A549 (cell line): ENCODE data around the gene CSGALNACT2. TPM values are rescaled to one million over a fixed set of nuclear protein-coding genes. Genes with fewer than 3 reads are reported as not detected.
"Not testable (repeated sequence)": the region's sequence is repeated elsewhere in the genome, so short reads cannot be mapped to it uniquely, and the experiment has no call there.

Experiments
- ATAC-seq, 2 experiments: fragments of 200-7000 bp in 1 of 2; fragments of >200 bp in 1 of 2; cut with Nextera tagmentation in 1 of 2; cut with Tn5 transposase in 1 of 2; 3 replicates each; pipeline versions ENCODE4 v1.8.0 to v1.9.1; 2018 to 2020; ENCODE audit warnings: mild to moderate bottlenecking in 1 of 2, moderate library complexity in 1 of 2
- CTCF ChIA-PET: fragments of 300-600 bp; sonication (Branson Sonifier 250); formaldehyde crosslinking; extraction: SDS; loops from one replicate; lab custom pipeline; 2021; ENCODE audit warnings: antibody characterized with exemption, inconsistent platforms; lab: Yijun Ruan, JAX
- POLR2A ChIA-PET: fragments of 350-600 bp; formaldehyde crosslinking; extraction: SDS; loops from one replicate; lab custom pipeline; 2021; ENCODE audit warnings: antibody characterized with exemption, inconsistent platforms; lab: Yijun Ruan, JAX
- DNase-seq, 2 experiments: peaks; one replicate each; pipeline versions ENCODE4 v3.0.0 to v3.0.0-alpha.2; 2011 to 2016; ENCODE audit warnings: low read depth in 1 of 2, low spot score in 1 of 2
- FAIRE-seq: peaks from 2 replicates; lab custom pipeline; 2011; peaks lifted over from hg19 to GRCh38; lab: Jason Lieb, UNC
- H3K27ac ChIP-seq, 2 experiments: fragments of >200 bp; sonication (Bioruptor Twin); formaldehyde crosslinking; 3 replicates each; pipeline ENCODE4 v1.5.1; 2016 to 2017
- H3K4me1 ChIP-seq: fragments of >200 bp; sonication (Bioruptor Twin); formaldehyde crosslinking; 3 replicates; pipeline ENCODE4 v1.6.1; 2016
- H3K4me2 ChIP-seq: fragments of >200 bp; sonication (Bioruptor Twin); formaldehyde crosslinking; 3 replicates; pipeline ENCODE4 v1.6.1; 2016
- H3K4me3 ChIP-seq: fragments of >200 bp; sonication (Bioruptor Twin); formaldehyde crosslinking; 3 replicates; pipeline ENCODE4 v1.5.1; 2016
- H3K9me3 ChIP-seq: fragments of >200 bp; sonication (Bioruptor Twin); formaldehyde crosslinking; 3 replicates; pipeline ENCODE4 v1.6.1; 2016
- CBX2 ChIP-seq: fragments of 200-600 bp; sonication (generic); IDR thresholded peaks from 2 replicates; pipeline ENCODE4 v1.6.1; 2016; ENCODE audit warnings: low read depth, mild to moderate bottlenecking, borderline replicate concordance
- CBX8 ChIP-seq: fragments of 200-600 bp; sonication (generic); IDR thresholded peaks from 2 replicates; pipeline ENCODE4 v1.6.1; 2016
- CHD4 ChIP-seq: fragments of 200-600 bp; sonication (generic); IDR thresholded peaks from 2 replicates; pipeline ENCODE4 v1.6.1; 2016; ENCODE audit warnings: antibody characterized with exemption, mild to moderate bottlenecking, borderline replicate concordance
- CTCF ChIP-seq: fragments of >200 bp; sonication (Bioruptor Twin); formaldehyde crosslinking; IDR thresholded peaks from 3 replicates; pipeline ENCODE4 v1.5.1; 2016
- EHF ChIP-seq: fragments of 250-450 bp; sonication (Bioruptor Pico); IDR thresholded peaks from 2 replicates; pipeline ENCODE4 v1.5.0; 2020; ENCODE audit warnings: mild to moderate bottlenecking
- EHMT2 ChIP-seq: fragments of 200-600 bp; sonication (generic); IDR thresholded peaks from 2 replicates; pipeline ENCODE4 v1.6.1; 2016; ENCODE audit warnings: antibody characterized with exemption, low read depth, mild to moderate bottlenecking, moderate library complexity
- ESRRA ChIP-seq: fragments of 150-350 bp; IDR thresholded peaks from 2 replicates; pipeline ENCODE4 v1.6.1; 2014; ENCODE audit warnings: mild to moderate bottlenecking, low read length, borderline replicate concordance
- FOXS1 ChIP-seq: fragments of 250-450 bp; sonication (Bioruptor Pico); IDR thresholded peaks from 2 replicates; pipeline ENCODE4 v1.5.0; 2020; ENCODE audit warnings: mild to moderate bottlenecking, moderate library complexity
- HDAC2 ChIP-seq: fragments of 200-600 bp; sonication (generic); IDR thresholded peaks from 2 replicates; pipeline ENCODE4 v1.6.1; 2016
- HES2 ChIP-seq: fragments of >200 bp; sonication (Bioruptor Twin); formaldehyde crosslinking; IDR thresholded peaks from 2 replicates; pipeline ENCODE4 v1.6.1; 2016
- HEYL ChIP-seq: fragments of 250-450 bp; sonication (Bioruptor Pico); IDR thresholded peaks from 2 replicates; pipeline ENCODE4 v1.8.0; 2021; ENCODE audit warnings: mild to moderate bottlenecking, moderate library complexity
- HOXB13 ChIP-seq: fragments of 250-450 bp; sonication (Bioruptor Pico); IDR thresholded peaks from 2 replicates; pipeline ENCODE4 v1.5.0; 2020; ENCODE audit warnings: low read depth, mild to moderate bottlenecking, moderate library complexity
- KDM1A ChIP-seq: fragments of 200-600 bp; sonication (generic); IDR thresholded peaks from 2 replicates; pipeline ENCODE4 v1.6.1; 2016; ENCODE audit warnings: low read depth, mild to moderate bottlenecking
- KDM5A ChIP-seq: fragments of 200-600 bp; sonication (generic); IDR thresholded peaks from 2 replicates; pipeline ENCODE4 v1.6.1; 2016; ENCODE audit warnings: antibody characterized with exemption, mild to moderate bottlenecking
- NR3C1 ChIP-seq: fragments of >200 bp; sonication (Bioruptor Twin); formaldehyde crosslinking; IDR thresholded peaks from 3 replicates; pipeline ENCODE4 v1.6.1; 2017
- POLR2A ChIP-seq: IDR thresholded peaks from 2 replicates; pipeline ENCODE4 v1.6.1; 2012; ENCODE audit warnings: mild to moderate bottlenecking, low read length
- RAD21 ChIP-seq, 2 experiments: fragments of >200 bp in 1 of 2; sonication (Bioruptor Twin) in 1 of 2; formaldehyde crosslinking in 1 of 2; IDR thresholded peaks in 1 of 2; conservative IDR thresholded peaks in 1 of 2; 2 replicates in 1 of 2; 3 replicates in 1 of 2; pipeline ENCODE4 v1.6.1; 2012 to 2018; ENCODE audit warnings: inconsistent platforms in 1 of 2
- RCOR1 ChIP-seq: fragments of 150-350 bp; IDR thresholded peaks from 2 replicates; pipeline ENCODE4 v1.6.1; 2014; ENCODE audit warnings: antibody characterized with exemption, low read length, low read depth
- RNF2 ChIP-seq: fragments of 200-600 bp; sonication (generic); IDR thresholded peaks from 2 replicates; pipeline ENCODE4 v1.6.1; 2016; ENCODE audit warnings: low read depth, mild to moderate bottlenecking, antibody characterized with exemption, moderate library complexity, borderline replicate concordance
- SREBF2 ChIP-seq: fragments of 450-650 bp; IDR thresholded peaks from 2 replicates; pipeline ENCODE4 v1.6.1; 2014; ENCODE audit warnings: mild to moderate bottlenecking, moderate library complexity
- TFCP2L1 ChIP-seq: fragments of 250-450 bp; sonication (Bioruptor Pico); IDR thresholded peaks from 2 replicates; pipeline ENCODE4 v1.5.0; 2021; ENCODE audit warnings: mild to moderate bottlenecking
- ZSCAN20 ChIP-seq: fragments of 250-450 bp; sonication (Bioruptor Pico); IDR thresholded peaks from 2 replicates; pipeline ENCODE4 v1.8.0; 2022; ENCODE audit warnings: mild to moderate bottlenecking, moderate library complexity
- WGBS: methylation state at CpG from one replicate; pipeline ENCODE4 v1.1.6; 2017; ENCODE audit errors: missing lambda C conversion rate; 5-methylcytosine and 5-hydroxymethylcytosine counted together
- polyA plus RNA-seq, 4 experiments: library from polyadenylated mRNA; depleted of rRNA in 3 of 4; stranded (reverse); fragments of >200 nt; fragmentation: RNase III in 1 of 4; extraction: RNeasy Plus Mini Kit Qiagen cat#74134 plus additional on column Dnase treatment in 1 of 4; gene quantifications; 2 replicates in 3 of 4; 3 replicates in 1 of 4; pipeline ENCODE4 v1.2.3, GENCODE V29; 2011 to 2017
- TF ChIP-seq, protein P1 (sequence below): IDR thresholded peaks from 2 replicates; pipeline ENCODE4 v1.6.1; 2012
- TF ChIP-seq, protein P2 (sequence below): fragments of 150-350 bp; IDR thresholded peaks from 2 replicates; pipeline ENCODE4 v1.6.1; 2014; ENCODE audit warnings: low read depth, mild to moderate bottlenecking, low read length

Gene CSGALNACT2
- polyA plus RNA-seq, 2 of the 4 experiments (the other 2 are of a cell fraction): 11.2 to 29.9 TPM

DNA sequence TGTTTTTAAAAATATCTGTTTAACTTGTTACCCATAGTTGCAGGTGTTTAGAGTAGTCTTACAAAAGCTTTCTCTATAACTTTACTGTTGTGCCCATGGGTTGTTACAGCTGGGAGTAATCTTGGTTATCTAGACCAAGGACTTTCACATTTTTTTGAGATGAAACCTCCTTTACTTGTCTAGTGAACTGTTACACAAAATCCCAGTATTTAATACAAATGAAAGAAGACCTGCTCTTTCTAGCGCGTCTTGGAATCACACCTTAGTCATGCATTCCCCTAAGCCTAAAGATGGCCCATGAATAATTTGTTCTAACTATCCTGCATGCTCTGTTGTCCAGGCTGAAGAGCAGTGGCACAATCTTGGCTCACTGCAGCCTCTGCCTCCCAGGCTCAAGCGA lies 38.0 kb downstream of the CSGALNACT2 start:
- Histone ChIP-seq H3K4me1 (no peaks in the 10 kb centered on the region), H3K27ac (no peak overlapping the region), H3K4me2 (no peak overlapping the region), H3K9me3 (no peaks in the 10 kb centered on the region), H3K4me3 (no peak overlapping the region)
- CTCF ChIA-PET: interaction anchor here (0.9 kb wide), 1 partner anchor 14 kb away, joined by 3 read pairs; no protein-coding TSS in a partner anchor
- DNase-seq: no peak
- POLR2A ChIA-PET: no interaction called here
- no peak for FAIRE-seq
- no peak for ATAC-seq
- WGBS: 93% methylated on average over 3 of the region's 3 CpGs
- TF ChIP-seq RNF2: no peak
- no peak for TF ChIP-seq NR3C1
- no peak for TF ChIP-seq ESRRA
- TF ChIP-seq CBX8: no peak
- TF ChIP-seq POLR2A: no peak
- no peak for TF ChIP-seq ZSCAN20 (CRISPR knock-in tag)
- TF ChIP-seq CTCF: no peak

DNA sequence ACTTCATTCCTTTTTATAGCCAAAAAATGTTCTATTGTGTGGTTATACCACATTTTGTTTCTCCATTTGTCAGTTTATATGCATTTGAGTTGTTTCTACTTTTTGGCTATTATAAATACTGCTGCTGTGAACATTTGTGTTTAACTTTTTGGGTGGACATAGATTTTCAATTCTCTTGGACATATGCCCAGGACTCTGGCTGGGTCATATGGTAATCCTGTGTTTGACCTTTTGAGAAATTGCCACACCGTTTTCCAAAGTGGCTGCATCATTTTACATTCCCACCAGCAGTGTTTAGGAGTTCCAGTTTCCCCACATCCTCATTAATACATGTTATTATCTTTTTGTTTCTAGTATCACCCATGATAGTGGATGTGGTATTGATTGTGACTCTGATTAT lies 39.4 kb downstream of the CSGALNACT2 start:
- ChIA-PET CTCF (no interaction called here), POLR2A (no interaction called here)
- no peak overlapping the region for H3K4me3 ChIP-seq
- no peak for TF ChIP-seq TFCP2L1 (CRISPR knock-in tag)
- no peak overlapping the region for H3K27ac ChIP-seq
- no peaks in the 10 kb centered on the region for H3K4me1 ChIP-seq
- no peak for DNase-seq
- ATAC-seq: no peak
- no peak for FAIRE-seq
- WGBS: 71% methylated on average over 1 of the region's 1 CpG
- no peak overlapping the region for H3K4me2 ChIP-seq
- no peaks in the 10 kb centered on the region for H3K9me3 ChIP-seq

DNA sequence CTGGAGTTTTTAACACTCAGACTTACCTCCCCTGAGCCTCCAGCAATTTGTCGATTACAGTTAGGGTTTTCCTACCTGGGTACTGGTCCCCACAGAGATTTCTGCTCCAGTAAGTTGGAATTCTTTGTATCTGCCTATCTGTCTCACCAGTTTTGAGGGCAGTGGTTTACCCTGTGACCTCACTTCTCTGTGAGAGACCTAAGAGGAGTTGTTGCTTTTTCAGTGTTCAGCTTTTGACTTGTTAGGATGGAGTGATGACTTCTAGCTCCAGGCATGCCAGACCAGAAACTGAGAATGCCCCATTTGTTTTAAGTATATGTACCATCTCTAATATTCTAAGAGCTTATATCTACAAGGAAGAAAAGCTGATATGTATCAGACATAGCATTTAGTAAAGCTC lies 42.9 kb downstream of the CSGALNACT2 start:
- ChIA-PET CTCF (no interaction called here), POLR2A (no interaction called here)
- Histone ChIP-seq H3K4me3 (no peak overlapping the region), H3K27ac (no peak overlapping the region), H3K4me2 (no peak overlapping the region), H3K9me3 (no peaks in the 10 kb centered on the region), H3K4me1 (no peaks in the 10 kb centered on the region)
- DNase-seq (no peak), ATAC-seq (no peak), FAIRE-seq (no peak)
- WGBS: 94% methylated on average over 1 of the region's 1 CpG
- TF ChIP-seq SREBF2: no peak
- TF ChIP-seq, protein P1, sequence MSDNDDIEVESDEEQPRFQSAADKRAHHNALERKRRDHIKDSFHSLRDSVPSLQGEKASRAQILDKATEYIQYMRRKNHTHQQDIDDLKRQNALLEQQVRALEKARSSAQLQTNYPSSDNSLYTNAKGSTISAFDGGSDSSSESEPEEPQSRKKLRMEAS: no peak
- no peak for TF ChIP-seq HOXB13 (CRISPR knock-in tag)
- TF ChIP-seq EHF (CRISPR knock-in tag): no peak
- no peak for TF ChIP-seq HDAC2
- TF ChIP-seq HEYL (CRISPR knock-in tag): no peak
- TF ChIP-seq CTCF: no peak
- TF ChIP-seq KDM1A: no peak
- TF ChIP-seq RCOR1: no peak
- TF ChIP-seq CBX2: no peak
- TF ChIP-seq KDM5A: no peak
- no peak for TF ChIP-seq RAD21 (conservative IDR thresholded peaks at IDR 0.05 in 1 of 2, IDR thresholded peaks at IDR 0.05 in 1 of 2)
- no peak for TF ChIP-seq CHD4
- TF ChIP-seq, protein P2, sequence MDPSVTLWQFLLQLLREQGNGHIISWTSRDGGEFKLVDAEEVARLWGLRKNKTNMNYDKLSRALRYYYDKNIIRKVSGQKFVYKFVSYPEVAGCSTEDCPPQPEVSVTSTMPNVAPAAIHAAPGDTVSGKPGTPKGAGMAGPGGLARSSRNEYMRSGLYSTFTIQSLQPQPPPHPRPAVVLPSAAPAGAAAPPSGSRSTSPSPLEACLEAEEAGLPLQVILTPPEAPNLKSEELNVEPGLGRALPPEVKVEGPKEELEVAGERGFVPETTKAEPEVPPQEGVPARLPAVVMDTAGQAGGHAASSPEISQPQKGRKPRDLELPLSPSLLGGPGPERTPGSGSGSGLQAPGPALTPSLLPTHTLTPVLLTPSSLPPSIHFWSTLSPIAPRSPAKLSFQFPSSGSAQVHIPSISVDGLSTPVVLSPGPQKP: no peak
- TF ChIP-seq HES2: no peak
- no peak for TF ChIP-seq ZSCAN20 (CRISPR knock-in tag)
- TF ChIP-seq FOXS1 (CRISPR knock-in tag): no peak
- no peak for TF ChIP-seq EHMT2

DNA sequence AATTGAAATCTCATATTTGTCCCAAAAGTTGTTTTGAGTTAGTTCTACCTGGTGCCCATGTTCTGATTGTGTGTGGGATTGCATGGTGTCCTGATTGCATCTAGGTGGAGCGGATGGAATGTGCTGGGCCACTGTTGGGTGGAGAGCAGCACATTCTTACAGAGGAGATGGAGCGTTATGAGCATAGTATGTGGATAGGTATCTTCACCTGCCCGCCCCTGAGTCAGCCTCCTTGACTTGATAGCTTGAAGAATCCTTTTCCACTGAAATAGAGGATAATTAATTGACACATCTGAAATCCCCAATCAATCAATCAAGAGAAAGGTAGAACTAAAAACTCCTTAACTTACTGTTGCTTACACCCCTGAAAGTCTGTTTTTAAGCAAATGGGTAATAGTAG lies 45.5 kb downstream of the CSGALNACT2 start:
- H3K9me3 ChIP-seq, ATAC-seq, H3K4me2 ChIP-seq, CTCF ChIA-PET, DNase-seq, H3K4me1 ChIP-seq, POLR2A ChIA-PET, H3K4me3 ChIP-seq, H3K27ac ChIP-seq, FAIRE-seq: not testable (repeated sequence)
- WGBS: 96% methylated on average over 3 of the region's 3 CpGs
